Vagina (tissue), 2 donors: ENCODE data around the gene FHDC1.

Experiments used
- CTCF ChIP-seq, 3 experiments: fragments of 450-650 bp in 2 of 3; fragments of 200-600 bp in 1 of 3; sonication (generic) in 1 of 3; IDR thresholded peaks; one replicate each; pipeline ENCODE4 v1.5.1; 2017 to 2019; ENCODE audit warnings: antibody characterized with exemption in 3 of 3, mild to moderate bottlenecking in 2 of 3, moderate library complexity in 2 of 3
- POLR2A ChIP-seq, 2 donors: fragments of 450-650 bp; IDR thresholded peaks; one replicate each; pipeline ENCODE4 v1.6.1; 2017; ENCODE audit warnings: antibody characterized with exemption in 2 of 2, mild to moderate bottlenecking in 2 of 2, moderate library complexity in 2 of 2

- TF ChIP-seq POLR2A (IDR thresholded peaks at IDR 0.05) (no peak), CTCF (IDR thresholded peaks at IDR 0.05) (no peak)
Measured at GRCh38 chr4:153027866-153028265, 91.7 kb downstream of the FHDC1 start.
